ENCODE data around the gene CPEB3. TPM values are rescaled to one million over a fixed set of nuclear protein-coding genes. Genes with fewer than 3 reads are reported as not detected.
"Not testable (repeated sequence)": the region's sequence is repeated elsewhere in the genome, so short reads cannot be mapped to it uniquely, and the experiment has no call there.

Gene CPEB3
- total RNA-seq, 2 donors from 2014 or later, result 1.9 to 4.0 TPM

GRCh38 chr10:92184977-92185376 is 105.9 kb downstream of the CPEB3 start:
- DNase-seq (ENCODE audit: low spot score in 2 of 2) (no peak), ATAC-seq (no peak)
- Mint-ChIP-seq H3K9me3 (no peaks in the 10 kb centered on the region), H3K27ac (no peak overlapping the region), H3K36me3 (no peaks in the 10 kb centered on the region)

- DNase-seq (ENCODE audit: low spot score in 2 of 2) (no peak), ATAC-seq (no peak)
- no peaks in the 10 kb centered on the region for H3K36me3 Mint-ChIP-seq
- H3K9me3 Mint-ChIP-seq, result no peaks in the 10 kb centered on the region
- H3K27ac Mint-ChIP-seq, result no peak overlapping the region
Measured at GRCh38 chr10:92183199-92183598, 107.7 kb downstream of the CPEB3 start.

- no peaks in the 10 kb centered on the region for H3K36me3 Mint-ChIP-seq
- no peaks in the 10 kb centered on the region for H3K9me3 Mint-ChIP-seq
- no peak for DNase-seq (ENCODE audit: low spot score in 2 of 2)
- no peak for ATAC-seq
- no peak overlapping the region for H3K27ac Mint-ChIP-seq
Measured at GRCh38 chr10:92181575-92181974, 109.3 kb downstream of the CPEB3 start.

- no peaks in the 10 kb centered on the region for H3K9me3 Mint-ChIP-seq
- H3K27ac Mint-ChIP-seq, result no peak overlapping the region
- H3K36me3 Mint-ChIP-seq, result no peaks in the 10 kb centered on the region
- ATAC-seq, result no peak
- no peak for DNase-seq (ENCODE audit: low spot score in 2 of 2)
Measured at GRCh38 chr10:92180399-92180798, 110.5 kb downstream of the CPEB3 start.

- Mint-ChIP-seq H3K9me3 (no peaks in the 10 kb centered on the region), H3K27ac (no peak overlapping the region), H3K36me3 (no peaks in the 10 kb centered on the region)
- DNase-seq (ENCODE audit: low spot score in 2 of 2) (no peak), ATAC-seq (no peak)
Measured at GRCh38 chr10:92177546-92177945, 113.3 kb downstream of the CPEB3 start.

- no peak for ATAC-seq
- H3K36me3 Mint-ChIP-seq, result no peaks in the 10 kb centered on the region
Measured at GRCh38 chr10:92175164-92175563, 115.7 kb downstream of the CPEB3 start.

GRCh38 chr10:92173996-92174395 is 116.9 kb downstream of the CPEB3 start:
- DNase-seq (ENCODE audit: low spot score in 2 of 2) (no peak), ATAC-seq (no peak)
- Mint-ChIP-seq H3K36me3 (peaks cover 8% of the 10 kb centered on the region in 2 donors), H3K9me3 (peaks cover 7 to 9% of the 10 kb centered on the region in 2 donors), H3K27ac (peak overlapping the region in 1 of 2 donors; percentile 12)

More at GRCh38 chr10:92175164-92175563, 115.7 kb downstream of the CPEB3 start:
- DNase-seq (ENCODE audit: low spot score in 2 of 2), result no peak
- Mint-ChIP-seq H3K9me3 (no peaks in the 10 kb centered on the region), H3K27ac (no peak overlapping the region)

GRCh38 chr10:92164036-92164696 is 126.7 kb downstream of the CPEB3 start:
- no peak for ATAC-seq
- Mint-ChIP-seq H3K27ac (no peak overlapping the region), H3K36me3 (peaks cover 7 to 9% of the 10 kb centered on the region in 2 donors), H3K9me3 (peaks cover 6% of the 10 kb centered on the region in 2 donors)
- no peak for DNase-seq (ENCODE audit: low spot score in 2 of 2)

GRCh38 chr10:92162541-92162940 is 128.3 kb downstream of the CPEB3 start:
- Mint-ChIP-seq H3K36me3 (peaks cover 7% of the 10 kb centered on the region in 2 donors), H3K27ac (no peak overlapping the region), H3K9me3 (peaks cover 6% of the 10 kb centered on the region in 2 donors)
- no peak for DNase-seq (ENCODE audit: low spot score in 2 of 2)
- no peak for ATAC-seq

- Mint-ChIP-seq H3K36me3 (no peaks in the 10 kb centered on the region), H3K9me3 (no peaks in the 10 kb centered on the region), H3K27ac (no peak overlapping the region)
- DNase-seq (ENCODE audit: low spot score in 2 of 2) (no peak), ATAC-seq (no peak)
Measured at GRCh38 chr10:92156874-92157773, 133.8 kb downstream of the CPEB3 start.

GRCh38 chr10:92150823-92151222 is 140.1 kb downstream of the CPEB3 start:
- Mint-ChIP-seq H3K36me3 (no peaks in the 10 kb centered on the region), H3K27ac (no peak overlapping the region), H3K9me3 (no peaks in the 10 kb centered on the region)
- DNase-seq (ENCODE audit: low spot score in 2 of 2) (no peak), ATAC-seq (no peak)

- no peak for DNase-seq (ENCODE audit: low spot score in 2 of 2)
Measured at GRCh38 chr10:92149261-92149660, 141.6 kb downstream of the CPEB3 start.

GRCh38 chr10:92146781-92147180 is 144.1 kb downstream of the CPEB3 start:
- Mint-ChIP-seq H3K36me3 (no peaks in the 10 kb centered on the region), H3K9me3 (no peaks in the 10 kb centered on the region), H3K27ac (no peak overlapping the region)
- DNase-seq (ENCODE audit: low spot score in 2 of 2) (no peak), ATAC-seq (no peak)

More at GRCh38 chr10:92149261-92149660, 141.6 kb downstream of the CPEB3 start:
- H3K27ac Mint-ChIP-seq, result no peak overlapping the region
- no peak for ATAC-seq
- no peaks in the 10 kb centered on the region for H3K36me3 Mint-ChIP-seq
- no peaks in the 10 kb centered on the region for H3K9me3 Mint-ChIP-seq

GRCh38 chr10:92146107-92146506 is 144.8 kb downstream of the CPEB3 start:
- no peak overlapping the region for H3K27ac Mint-ChIP-seq
- H3K36me3 Mint-ChIP-seq, result no peaks in the 10 kb centered on the region
- no peak for ATAC-seq
- H3K9me3 Mint-ChIP-seq, result no peaks in the 10 kb centered on the region
- no peak for DNase-seq (ENCODE audit: low spot score in 2 of 2)

- peaks cover 5 to 7% of the 10 kb centered on the region in 2 donors for H3K36me3 Mint-ChIP-seq
- no peaks in the 10 kb centered on the region for H3K9me3 Mint-ChIP-seq
- no peak for ATAC-seq
Measured at GRCh38 chr10:92142949-92143348, 147.9 kb downstream of the CPEB3 start.

GRCh38 chr10:92142512-92142911 is 148.4 kb downstream of the CPEB3 start:
- Mint-ChIP-seq H3K36me3 (peaks cover 5 to 12% of the 10 kb centered on the region in 2 donors), H3K9me3 (no peaks in the 10 kb centered on the region), H3K27ac (no peak overlapping the region)
- DNase-seq (ENCODE audit: low spot score in 2 of 2), result no peak
- ATAC-seq, result no peak

More at GRCh38 chr10:92142949-92143348, 147.9 kb downstream of the CPEB3 start:
- H3K27ac Mint-ChIP-seq, result no peak overlapping the region
- DNase-seq (ENCODE audit: low spot score in 2 of 2), result no peak

- not testable (repeated sequence) for DNase-seq (ENCODE audit: low spot score in 2 of 2); H3K27ac Mint-ChIP-seq; H3K9me3 Mint-ChIP-seq; ATAC-seq
- peaks cover 5 to 20% of the 10 kb centered on the region in 2 donors for H3K36me3 Mint-ChIP-seq
Measured at GRCh38 chr10:92141147-92141546, 149.7 kb downstream of the CPEB3 start.

All from activated naive CD4-positive, alpha-beta T cell treated with anti-CD3 and anti-CD28 coated beads, Interleukin-2, amount 50 U/mL, for 72 hours (primary cell).